Thymus (tissue), 11 donors: ENCODE results near the gene RAMP3. TPM values are rescaled to one million over a fixed set of nuclear protein-coding genes. Genes with fewer than 3 reads are reported as not detected.

ENCODE experiments used
- DNase-seq, 9 donors: peaks; one replicate each; pipeline ENCODE4 v3.0.0-alpha.2; 2013; ENCODE audit warnings: low spot score in 9 of 9, low read depth in 6 of 9, missing footprints in 1 of 9
- H3K27ac ChIP-seq, 2 donors: one replicate each; pipeline ENCODE4 v1.5.1; 2013; ENCODE audit warnings: control low read depth in 1 of 2, low read depth in 1 of 2, low read length in 1 of 2, mild to moderate bottlenecking in 1 of 2, moderate library complexity in 1 of 2
- H3K27me3 ChIP-seq, 2 donors: one replicate each; pipeline ENCODE4 v1.5.1; 2013; ENCODE audit warnings: low read length in 1 of 2; ENCODE audit not compliant: control insufficient read depth in 2 of 2, insufficient read depth in 1 of 2
- H3K36me3 ChIP-seq, 2 donors: one replicate each; pipeline ENCODE4 v1.5.1; 2013; ENCODE audit warnings: low read length in 1 of 2, mild to moderate bottlenecking in 1 of 2, moderate library complexity in 1 of 2; ENCODE audit not compliant: control insufficient read depth in 2 of 2, insufficient read depth in 2 of 2
- H3K4me1 ChIP-seq, 2 donors: one replicate each; pipeline ENCODE4 v1.5.1; 2013; ENCODE audit warnings: low read length in 2 of 2; ENCODE audit not compliant: control insufficient read depth in 2 of 2, insufficient read depth in 2 of 2
- H3K4me3 ChIP-seq, 2 donors: one replicate each; pipeline ENCODE4 v1.5.1; 2013; ENCODE audit warnings: low read length in 2 of 2, control low read depth in 1 of 2, mild to moderate bottlenecking in 1 of 2
- H3K9me3 ChIP-seq, 2 donors: one replicate each; pipeline ENCODE4 v1.5.1; 2013; ENCODE audit warnings: low read length in 1 of 2, mild to moderate bottlenecking in 1 of 2; ENCODE audit not compliant: control insufficient read depth in 2 of 2, insufficient read depth in 1 of 2
- WGBS: extraction: QIAGEN DNeasy Blood & Tissue Kit; methylation state at CpG from one replicate; pipeline ENCODE4 v1.1.7; 2013; 5-methylcytosine and 5-hydroxymethylcytosine counted together
- polyA plus RNA-seq: library from polyadenylated mRNA; stranded (reverse); fragments of 200-250 nt; gene quantifications from one replicate; pipeline ENCODE4 v1.2.3, GENCODE V29; 2013
- total RNA-seq: library from RNA; stranded (reverse); fragments of 120-200 nt; gene quantifications from one replicate; pipeline ENCODE4 v1.2.4, GENCODE V29; 2013
- donor health status: healthy.

RAMP3 gene
- total and polyA plus RNA-seq, 2 donors = 5.2 to 23.8 TPM

DNA sequence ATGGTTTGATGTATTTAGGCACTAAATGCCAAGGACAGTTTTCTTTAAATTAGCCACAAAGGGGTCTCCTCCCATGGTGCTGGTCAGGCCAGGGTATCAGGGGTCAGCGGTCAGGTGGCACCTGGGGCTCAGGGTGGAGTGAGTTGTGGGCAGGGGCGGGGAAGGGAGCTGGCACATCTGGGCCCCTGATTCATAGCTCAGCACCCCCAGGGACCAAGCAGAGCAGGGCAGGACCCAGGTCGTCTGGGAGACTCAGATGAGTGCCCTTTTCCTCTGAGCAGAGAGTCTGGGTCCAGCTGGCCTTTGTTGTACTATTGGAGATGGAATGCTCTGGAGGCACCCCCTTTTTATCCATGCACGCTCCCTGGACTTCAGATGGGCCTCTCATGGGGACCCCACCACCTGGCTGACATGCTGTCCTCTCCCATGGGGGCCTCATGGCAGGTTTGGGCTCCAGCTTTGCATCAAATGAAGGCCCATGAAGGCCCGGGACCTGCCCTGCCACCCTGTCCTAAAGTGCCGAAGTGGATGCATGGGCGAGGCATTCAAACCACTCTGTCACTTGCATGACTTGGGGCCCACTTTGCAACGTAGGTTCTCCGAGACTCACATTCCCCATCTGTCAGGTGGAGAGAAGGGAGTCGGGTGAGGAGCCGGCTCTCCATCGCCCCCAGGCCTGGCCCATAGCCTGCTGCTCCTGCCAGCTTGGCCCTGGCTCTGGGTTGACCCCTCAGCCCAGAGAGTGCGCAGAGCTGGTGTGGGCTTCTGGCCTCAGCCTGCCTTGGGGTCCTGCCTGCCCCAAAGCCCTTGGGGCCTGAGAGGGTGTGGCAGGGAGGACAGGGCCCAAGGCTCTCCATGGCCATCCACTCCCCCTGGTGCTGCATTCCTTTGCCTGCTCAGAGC lies 66.4 kb downstream of the RAMP3 start:
- WGBS = 92% methylated on average over 13 of the region's 13 CpGs
- DNase-seq = no peak
- Histone ChIP-seq H3K36me3 (no peaks in the 10 kb centered on the region), H3K27ac (no peak overlapping the region), H3K27me3 (peaks cover 0 to 4% of the 10 kb centered on the region in 2 donors), H3K9me3 (no peaks in the 10 kb centered on the region), H3K4me3 (no peak overlapping the region), H3K4me1 (no peaks in the 10 kb centered on the region)

DNA sequence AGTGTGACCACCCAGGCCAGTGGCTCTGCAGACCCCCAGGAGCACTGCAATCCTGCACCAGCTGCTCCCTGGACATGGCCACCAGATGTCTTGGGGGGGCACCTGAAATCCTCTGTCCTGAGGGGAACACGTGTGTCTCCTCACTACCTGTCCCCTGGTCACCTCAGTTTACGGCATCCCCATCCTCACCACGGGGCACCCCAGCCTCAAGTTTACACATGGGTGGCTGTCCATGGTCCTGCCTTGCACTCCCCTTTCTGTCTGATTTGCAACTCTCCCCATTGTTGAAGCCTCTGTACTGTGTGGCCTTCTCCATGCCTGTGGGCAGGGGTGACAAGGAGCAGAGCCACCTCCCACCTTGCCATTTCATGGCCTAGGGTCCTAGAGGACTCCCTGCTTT lies 67.2 kb downstream of the RAMP3 start:
- Histone ChIP-seq H3K27ac (no peak overlapping the region), H3K27me3 (peaks cover 0 to 2% of the 10 kb centered on the region in 2 donors), H3K36me3 (no peaks in the 10 kb centered on the region), H3K4me3 (no peak overlapping the region), H3K9me3 (no peaks in the 10 kb centered on the region), H3K4me1 (no peaks in the 10 kb centered on the region)
- 32% methylated on average over 3 of the region's 3 CpGs for WGBS
- DNase-seq = peak in 2 of 9 donors; percentile 2 to 3

DNA sequence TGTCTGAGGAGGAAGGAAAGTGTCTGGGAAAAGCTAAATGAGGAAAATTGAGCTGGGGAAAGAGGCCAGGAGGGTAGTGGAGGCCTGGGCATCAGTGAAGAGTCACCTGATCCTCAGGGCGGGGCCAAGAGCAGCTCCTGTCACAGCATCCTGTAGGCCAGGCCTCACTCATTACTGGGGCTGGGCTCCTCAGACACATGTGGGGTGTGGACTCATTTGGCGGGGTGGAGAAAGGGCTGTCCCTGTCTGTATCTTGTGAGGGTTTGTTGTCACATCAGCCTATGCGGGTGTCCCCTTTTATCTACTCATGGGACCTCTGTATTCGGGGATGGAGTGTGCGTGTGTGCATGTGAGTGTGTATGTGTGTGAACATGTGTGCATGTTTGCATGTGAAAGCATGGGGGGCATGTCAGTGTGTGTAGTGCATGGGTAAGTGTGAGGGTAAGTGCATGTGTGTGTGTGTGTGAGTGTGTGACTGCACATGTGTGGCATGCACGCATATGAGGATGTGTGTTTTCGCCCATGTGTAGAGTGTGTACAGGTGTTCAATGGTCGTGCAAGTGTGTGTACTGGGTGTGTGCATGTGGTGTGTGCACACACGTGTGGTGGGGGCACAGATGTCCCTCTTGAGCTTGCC lies 67.8 kb downstream of the RAMP3 start:
- Histone ChIP-seq H3K27ac (no peak overlapping the region), H3K4me3 (no peak overlapping the region), H3K4me1 (no peaks in the 10 kb centered on the region), H3K36me3 (no peaks in the 10 kb centered on the region), H3K9me3 (no peaks in the 10 kb centered on the region), H3K27me3 (peaks cover 0 to 2% of the 10 kb centered on the region in 2 donors)
- WGBS = 89% methylated on average over 9 of the region's 9 CpGs
- no peak for DNase-seq

DNA sequence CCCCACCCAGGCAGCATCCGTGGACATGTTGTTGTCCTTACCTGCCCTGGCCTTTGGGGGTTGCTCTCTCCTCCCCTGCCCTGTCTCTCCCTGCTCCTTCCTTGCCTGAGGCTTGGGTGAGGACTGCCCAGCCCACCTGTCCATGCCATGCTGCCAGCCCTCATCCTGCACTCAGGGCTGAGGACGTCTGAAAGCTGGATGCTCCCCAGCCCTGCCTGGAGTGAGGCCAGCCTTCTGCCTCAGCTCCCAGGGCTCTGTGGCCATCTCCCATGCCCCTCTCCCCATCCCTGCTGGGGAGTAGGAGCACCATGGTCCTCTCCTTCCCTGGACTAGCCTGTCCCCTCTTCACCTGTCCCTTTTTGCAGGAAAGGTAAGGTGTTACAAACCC lies 68.4 kb downstream of the RAMP3 start:
- no peak overlapping the region for H3K4me3 ChIP-seq
- WGBS = 69% methylated on average over 2 of the region's 2 CpGs
- DNase-seq = no peak
- no peaks in the 10 kb centered on the region for H3K9me3 ChIP-seq
- H3K4me1 ChIP-seq = no peaks in the 10 kb centered on the region
- H3K36me3 ChIP-seq = no peaks in the 10 kb centered on the region
- H3K27me3 ChIP-seq = peaks cover 0 to 2% of the 10 kb centered on the region in 2 donors
- no peak overlapping the region for H3K27ac ChIP-seq

DNA sequence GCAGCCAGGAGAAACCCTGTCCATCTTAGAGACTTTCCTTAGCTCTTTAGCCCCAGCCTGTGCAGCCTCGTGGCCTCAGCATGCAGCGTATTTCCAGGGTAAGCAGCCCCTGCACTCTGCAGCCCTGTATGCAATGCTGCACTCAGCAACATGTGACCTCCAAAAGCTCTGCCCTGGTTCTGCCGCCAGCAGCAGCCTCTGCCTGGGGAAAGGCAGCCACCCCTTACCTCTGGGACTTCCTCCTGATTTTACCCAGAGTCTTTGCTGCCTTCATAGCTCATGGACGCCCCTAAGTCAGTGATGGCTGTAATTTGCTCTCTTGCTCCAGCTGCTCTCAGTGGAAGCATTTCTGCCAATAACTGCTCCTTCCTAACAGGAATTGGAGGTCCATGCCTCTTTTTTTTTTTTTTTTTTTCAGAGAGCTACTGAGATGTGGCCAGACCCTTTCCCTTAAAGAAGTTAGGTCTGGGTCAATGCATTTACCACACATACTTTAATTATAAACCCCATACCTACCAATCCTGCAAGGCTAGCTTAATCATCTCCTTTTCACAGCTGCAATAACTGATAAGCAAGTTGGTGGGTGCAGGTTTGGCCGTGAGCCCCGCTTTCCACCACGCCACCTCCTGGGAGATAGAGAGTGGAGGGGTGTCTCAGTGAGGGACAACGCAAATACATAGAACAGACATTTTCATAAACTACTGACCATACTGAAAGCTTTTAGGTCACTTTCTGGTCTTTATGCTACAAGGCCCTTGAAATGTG lies 71.7 kb downstream of the RAMP3 start:
- Histone ChIP-seq H3K27me3 (peaks cover 0 to 2% of the 10 kb centered on the region in 2 donors), H3K9me3 (no peaks in the 10 kb centered on the region), H3K27ac (no peak overlapping the region), H3K4me3 (no peak overlapping the region), H3K36me3 (no peaks in the 10 kb centered on the region), H3K4me1 (no peaks in the 10 kb centered on the region)
- 71% methylated on average over 8 of the region's 8 CpGs for WGBS
- DNase-seq = no peak

DNA sequence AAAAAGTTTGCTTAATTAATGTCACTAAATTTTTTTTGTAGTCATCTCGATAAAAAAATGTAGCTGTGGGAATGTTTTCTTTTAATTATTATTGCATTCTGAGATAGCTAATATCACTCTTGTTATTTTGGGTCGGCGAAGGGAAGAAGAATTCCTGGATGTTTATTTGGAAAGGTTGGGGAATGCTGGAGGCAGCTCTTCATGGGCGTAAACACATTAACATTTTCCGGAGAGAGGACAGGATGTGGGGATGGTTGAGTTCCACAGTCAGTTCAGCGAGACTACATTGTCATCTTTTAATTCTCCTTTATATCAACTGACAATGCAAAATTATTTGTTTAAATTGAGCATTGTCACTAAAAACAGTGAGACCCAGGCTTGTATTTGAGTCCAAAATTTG lies 72.5 kb downstream of the RAMP3 start:
- Histone ChIP-seq H3K9me3 (no peaks in the 10 kb centered on the region), H3K4me3 (no peak overlapping the region), H3K27ac (no peak overlapping the region), H3K27me3 (peaks cover 0 to 2% of the 10 kb centered on the region in 2 donors), H3K36me3 (no peaks in the 10 kb centered on the region), H3K4me1 (no peaks in the 10 kb centered on the region)
- WGBS = 53% methylated on average over 6 of the region's 6 CpGs
- DNase-seq = no peak

DNA sequence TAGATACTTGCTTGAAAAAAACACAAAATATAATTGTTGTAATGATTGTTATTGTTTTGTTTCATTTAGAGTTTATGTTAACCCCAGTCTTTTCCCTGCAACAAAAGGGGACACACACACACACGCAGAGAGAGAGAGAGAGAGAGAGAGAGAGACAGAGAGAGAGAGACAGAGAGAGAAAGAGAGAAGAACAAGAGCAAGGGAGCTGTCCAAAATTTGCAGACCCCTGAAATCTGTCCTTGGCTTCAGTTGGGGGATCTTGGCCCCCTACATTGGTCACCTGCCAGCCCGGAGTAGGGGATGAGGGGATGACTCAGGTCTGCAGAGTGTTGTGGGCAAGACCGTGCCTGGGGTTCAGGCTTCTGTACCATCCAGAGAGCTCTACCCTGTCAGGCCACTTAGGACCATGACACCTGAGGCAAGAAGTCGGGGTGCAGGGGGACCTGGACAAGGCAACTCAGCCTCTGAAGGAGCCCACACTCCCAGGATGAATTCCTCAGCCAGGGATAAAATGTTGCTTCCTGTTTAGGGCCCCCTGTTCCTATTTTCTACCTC lies 73.1 kb downstream of the RAMP3 start:
- H3K4me3 ChIP-seq = no peak overlapping the region
- 72% methylated on average over 4 of the region's 4 CpGs for WGBS

DNA sequence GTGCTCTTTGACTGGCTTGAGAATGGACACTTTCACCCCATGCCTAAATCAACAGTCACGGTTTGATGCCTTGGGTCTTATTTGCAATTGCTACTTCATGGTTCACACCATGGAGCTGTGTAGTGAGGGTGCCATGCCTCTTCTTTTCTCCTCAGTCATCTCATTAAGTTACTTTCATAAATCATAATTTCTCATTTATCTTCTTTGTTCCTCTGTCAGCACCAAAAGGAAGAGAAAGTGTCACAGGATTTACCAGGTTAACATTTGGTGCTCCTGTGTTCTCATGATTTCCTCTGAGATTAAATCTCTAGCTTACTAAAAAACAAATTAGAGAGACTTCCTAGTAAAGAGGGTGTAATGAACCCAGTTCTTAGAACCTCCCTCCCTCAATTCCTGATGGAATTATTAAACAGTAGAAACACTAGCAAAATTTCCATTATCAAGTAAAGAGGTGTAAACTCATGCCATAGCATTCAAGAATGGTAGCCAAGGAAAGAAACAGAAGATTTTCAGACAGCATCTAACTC lies 75.7 kb downstream of the RAMP3 start:
- Histone ChIP-seq H3K27me3 (peaks cover 0 to 5% of the 10 kb centered on the region in 2 donors), H3K36me3 (no peaks in the 10 kb centered on the region), H3K9me3 (no peaks in the 10 kb centered on the region), H3K4me3 (no peak overlapping the region), H3K4me1 (no peaks in the 10 kb centered on the region), H3K27ac (no peak overlapping the region)
- 89% methylated on average over 1 of the region's 1 CpG for WGBS
- no peak for DNase-seq

More for the DNA sequence above, 73.1 kb downstream of the RAMP3 start:
- Histone ChIP-seq H3K9me3 (no peaks in the 10 kb centered on the region), H3K4me1 (no peaks in the 10 kb centered on the region), H3K27me3 (peaks cover 0 to 2% of the 10 kb centered on the region in 2 donors), H3K36me3 (no peaks in the 10 kb centered on the region), H3K27ac (no peak overlapping the region)
- no peak for DNase-seq
